SK-N-SH (cell line): ENCODE data around the gene ZNF496. TPM values are rescaled to one million over a fixed set of nuclear protein-coding genes. Genes with fewer than 3 reads are reported as not detected.

ENCODE experiments used
- CTCF ChIA-PET: fragments of 300-600, 350-600 bp; formaldehyde crosslinking; extraction: SDS; loops from one replicate; lab custom pipeline; 2021; lab: Yijun Ruan, JAX
- POLR2A ChIA-PET: fragments of 350-600 bp; sonication (Branson Sonifier 250); formaldehyde crosslinking; extraction: SDS; loops from one replicate; lab custom pipeline; 2020; ENCODE audit warnings: antibody characterized with exemption, inconsistent platforms; lab: Yijun Ruan, JAX
- DNase-seq: peaks from one replicate; pipeline ENCODE4 v3.0.0; 2012
- H2AFZ ChIP-seq: fragments of 200-600 bp; sonication (generic); 2 replicates; pipeline ENCODE4 v1.8.1; 2016; ENCODE audit warnings: antibody characterized with exemption, mild to moderate bottlenecking, low read depth
- H3F3A ChIP-seq: fragments of 200-600 bp; sonication (generic); replicated peaks from 2 replicates; pipeline ENCODE3; 2016; ENCODE audit warnings: antibody characterized with exemption, mild to moderate bottlenecking; ENCODE audit not compliant: insufficient read depth
- H3K27ac ChIP-seq, 2 experiments: fragments of 200-500 bp in 1 of 2; fragments of 200-600 bp in 1 of 2; sonication (Bioruptor generic) in 1 of 2; sonication (generic), shearing (Covaris generic) in 1 of 2; 2 replicates each; pipeline versions ENCODE4 v1.5.1 to v1.6.1; 2014 to 2016; ENCODE audit warnings: low read depth in 2 of 2, inconsistent platforms in 1 of 2, low read length in 1 of 2, mild to moderate bottlenecking in 1 of 2, mixed read lengths in 1 of 2
- H3K27me3 ChIP-seq: fragments of 200-600 bp; sonication (generic), shearing (Covaris generic); 2 replicates; pipeline ENCODE4 v1.6.1; 2016; ENCODE audit warnings: mixed run types; ENCODE audit not compliant: insufficient read depth
- H3K36me3 ChIP-seq, 2 experiments: fragments of 200-500 bp in 1 of 2; fragments of 200-600 bp in 1 of 2; sonication (Bioruptor generic) in 1 of 2; sonication (generic) in 1 of 2; replicated peaks in 1 of 2; 2 replicates each; pipeline versions ENCODE3 to v1.5.1; 2014 to 2016; ENCODE audit warnings: low read length in 1 of 2, mild to moderate bottlenecking in 1 of 2; ENCODE audit not compliant: insufficient read depth in 2 of 2, control insufficient read depth in 1 of 2
- H3K4me1 ChIP-seq, 2 experiments: fragments of 200-500 bp in 1 of 2; fragments of 200-600 bp in 1 of 2; sonication (Bioruptor generic) in 1 of 2; sonication (generic), shearing (Covaris generic) in 1 of 2; 2 replicates each; pipeline versions ENCODE4 v1.5.1 to v1.6.1; 2014 to 2016; ENCODE audit warnings: low read depth in 1 of 2, low read length in 1 of 2, mixed run types in 1 of 2; ENCODE audit not compliant: insufficient read depth in 2 of 2, control insufficient read depth in 1 of 2
- H3K4me2 ChIP-seq: fragments of 200-600 bp; sonication (generic), shearing (Covaris generic); 2 replicates; pipeline ENCODE4 v1.6.1; 2017; ENCODE audit warnings: mixed run types
- H3K4me3 ChIP-seq, 2 experiments: fragments of 200-500 bp in 1 of 2; fragments of 200-600 bp in 1 of 2; sonication (Bioruptor generic) in 1 of 2; sonication (generic), shearing (Covaris generic) in 1 of 2; 2 replicates each; pipeline versions ENCODE4 v1.5.1 to v1.8.1; 2014 to 2016; ENCODE audit warnings: low read depth in 2 of 2, inconsistent platforms in 1 of 2, low read length in 1 of 2, mild to moderate bottlenecking in 1 of 2, mixed read lengths in 1 of 2, moderate library complexity in 1 of 2
- H3K79me2 ChIP-seq: fragments of 200-600 bp; sonication (generic); 2 replicates; pipeline ENCODE4 v1.8.1; 2017; ENCODE audit warnings: mild to moderate bottlenecking; ENCODE audit not compliant: insufficient read depth
- H3K9ac ChIP-seq: fragments of 200-600 bp; sonication (generic); 2 replicates; pipeline ENCODE4 v1.6.1; 2017; ENCODE audit warnings: mixed run types
- H3K9me2 ChIP-seq: fragments of 200-600 bp; sonication (generic); 2 replicates; pipeline ENCODE4 v1.6.1; 2017; ENCODE audit warnings: mixed run types
- H3K9me3 ChIP-seq: fragments of 200-600 bp; sonication (generic); 2 replicates; pipeline ENCODE4 v1.6.1; 2017; ENCODE audit warnings: mixed run types, mild to moderate bottlenecking, moderate library complexity
- H4K20me1 ChIP-seq: fragments of 200-600 bp; sonication (generic); 2 replicates; pipeline ENCODE4 v1.6.1; 2017; ENCODE audit warnings: mild to moderate bottlenecking, mixed run types; ENCODE audit not compliant: insufficient read depth
- CHD2 ChIP-seq: fragments of 150-350 bp; IDR thresholded peaks from 2 replicates; pipeline ENCODE4 v1.6.1; 2018; ENCODE audit warnings: low read length; ENCODE audit not compliant: partially characterized antibody
- ELF1 ChIP-seq: IDR thresholded peaks from 2 replicates; pipeline ENCODE4 v1.4.0; 2012
- EP300 ChIP-seq, 2 experiments: IDR thresholded peaks; 2 replicates each; pipeline versions ENCODE4 v1.4.0 to v1.6.1; 2012; ENCODE audit warnings: borderline replicate concordance in 1 of 2, low read depth in 1 of 2, low read length in 1 of 2
- EZH2phosphoT487 ChIP-seq: fragments of 200-600 bp; sonication (generic); IDR thresholded peaks from 2 replicates; pipeline ENCODE4 v1.6.1; 2017; ENCODE audit warnings: low read depth, mixed run types, mild to moderate bottlenecking, antibody characterized with exemption, moderate library complexity, borderline replicate concordance
- FOSL2 ChIP-seq: IDR thresholded peaks from 2 replicates; pipeline ENCODE4 v1.4.0; 2012; ENCODE audit warnings: low read depth, mild to moderate bottlenecking, moderate library complexity, borderline replicate concordance
- GABPA ChIP-seq: IDR thresholded peaks from 2 replicates; pipeline ENCODE4 v1.4.0; 2012; ENCODE audit warnings: low read depth, mild to moderate bottlenecking
- GATA2 ChIP-seq: sonication (generic); formaldehyde crosslinking; IDR thresholded peaks from 2 replicates; pipeline ENCODE4 v1.5.0; 2020; ENCODE audit warnings: mild to moderate bottlenecking, missing genetic modification reagents
- MAX ChIP-seq: IDR thresholded peaks from 2 replicates; pipeline ENCODE4 v1.4.0; 2012; ENCODE audit warnings: low read depth
- MXI1 ChIP-seq: IDR thresholded peaks from 2 replicates; pipeline ENCODE4 v1.6.1; 2012; ENCODE audit warnings: mild to moderate bottlenecking, low read depth, low read length, improper control_type of control experiment
- PBX3 ChIP-seq: IDR thresholded peaks from 2 replicates; pipeline ENCODE4; 2012
- RAD21 ChIP-seq: IDR thresholded peaks from 2 replicates; pipeline ENCODE4 v1.6.1; 2012; ENCODE audit warnings: mild to moderate bottlenecking, low read length
- RCOR1 ChIP-seq: fragments of 150-350 bp; IDR thresholded peaks from 2 replicates; pipeline ENCODE4 v1.6.1; 2017; ENCODE audit warnings: antibody characterized with exemption, low read length
- RXRA ChIP-seq: IDR thresholded peaks from 2 replicates; pipeline ENCODE4 v1.4.0; 2012; ENCODE audit warnings: low read depth, mild to moderate bottlenecking, borderline replicate concordance
- SMC3 ChIP-seq: IDR thresholded peaks from 2 replicates; pipeline ENCODE4 v1.6.1; 2012; ENCODE audit warnings: low read depth, low read length, improper control_type of control experiment
- TAF1 ChIP-seq: IDR thresholded peaks from 2 replicates; pipeline ENCODE4 v1.6.1; 2012; ENCODE audit warnings: low read depth, mild to moderate bottlenecking, low read length, moderate library complexity, borderline replicate concordance
- TCF12 ChIP-seq: IDR thresholded peaks from 2 replicates; pipeline ENCODE4 v1.4.0; 2012
- YY1 ChIP-seq: IDR thresholded peaks from 2 replicates; pipeline ENCODE4 v1.4.0; 2012; ENCODE audit warnings: low read depth, mild to moderate bottlenecking
- ZBTB33 ChIP-seq: IDR thresholded peaks from 2 replicates; pipeline ENCODE4 v1.4.0; 2012; ENCODE audit warnings: low read depth, borderline replicate concordance
- WGBS: methylation state at CpG from one replicate; pipeline ENCODE4 v1.1.6; 2017; ENCODE audit warnings: low lambda C conversion rate; 5-methylcytosine and 5-hydroxymethylcytosine counted together
- polyA plus RNA-seq, 3 experiments: library from polyadenylated mRNA; depleted of rRNA; stranded (reverse); fragments of >200 nt; gene quantifications; 2 replicates each; pipeline ENCODE4 v1.2.3, GENCODE V29; 2012

ZNF496 gene
- polyA plus RNA-seq, 1 of the 3 experiments (the other 2 are of a cell fraction), result 23.2 TPM

- H3K9me3 ChIP-seq, result no peaks in the 10 kb centered on the region
- H3K36me3 ChIP-seq, result peaks cover 57 to 76% of the 10 kb centered on the region in 2 experiments
- no peak for TF ChIP-seq ZBTB33
- no peak for TF ChIP-seq GABPA
- TF ChIP-seq MXI1, result no peak
- TF ChIP-seq RXRA, result no peak
- TF ChIP-seq ELF1, result no peak
- TF ChIP-seq YY1, result no peak
- no peak for TF ChIP-seq SMC3
- no peak for TF ChIP-seq RCOR1
- TF ChIP-seq EZH2phosphoT487, result no peak
- TF ChIP-seq CHD2, result no peak
- no peak for TF ChIP-seq RAD21
- no peak for TF ChIP-seq TCF12
- TF ChIP-seq EP300 (IDR thresholded peaks at IDR 0.05; ENCODE audit: borderline replicate concordance in 1 of 2, low read depth in 1 of 2, low read length in 1 of 2), result no peak
- TF ChIP-seq TAF1, result no peak
- no peak for TF ChIP-seq PBX3
- no peak for TF ChIP-seq FOSL2
- TF ChIP-seq GATA2 (CRISPR knock-in tag), result no peak
- no peak for TF ChIP-seq MAX
- TF ChIP-seq, all 33 proteins: peak for 0
- H3K9me2 ChIP-seq, result no peaks in the 10 kb centered on the region
- H3K27ac ChIP-seq, result no peak overlapping the region
- POLR2A ChIA-PET, result no interaction called here
- H3K9ac ChIP-seq, result no peak overlapping the region
- H4K20me1 ChIP-seq, result no peaks in the 10 kb centered on the region
- CTCF ChIA-PET, result no interaction called here
- DNase-seq, result no peak
- H3F3A ChIP-seq, result peaks cover 6% of the 10 kb centered on the region
- no peaks in the 10 kb centered on the region for H3K27me3 ChIP-seq
- no peak overlapping the region for H2AFZ ChIP-seq
- no peaks in the 10 kb centered on the region for H3K79me2 ChIP-seq
- H3K4me3 ChIP-seq, result no peak overlapping the region
- WGBS, result 80% methylated on average over 3 of the region's 3 CpGs
- no peak overlapping the region for H3K4me2 ChIP-seq
- 0 out of 4 replicates have a peak, but pooled peaks cover 0 to 8% of the 10 kb centered on the region in 2 experiments for H3K4me1 ChIP-seq
These were observed 14.0 kb downstream of the ZNF496 start for GRCh38 chr1:247317702-247318101.
